Retinal pigment epithelial cell (primary cell): ENCODE results near the gene D2HGDH.

Experiments used
- DNase-seq: peaks from one replicate; pipeline ENCODE4 v3.0.0-alpha.2; 2010; ENCODE audit warnings: low read depth
- H3K4me3 ChIP-seq: 2 replicates; pipeline ENCODE4 v1.5.1; 2011; ENCODE audit warnings: mild to moderate bottlenecking, low read length, control low read depth, moderate library complexity
- TF ChIP-seq, protein P1 (sequence below): conservative IDR thresholded peaks from 2 replicates; pipeline ENCODE4 v1.5.1; 2011; ENCODE audit warnings: low read depth, low read length, control low read depth, inconsistent platforms

Gene D2HGDH

DNA sequence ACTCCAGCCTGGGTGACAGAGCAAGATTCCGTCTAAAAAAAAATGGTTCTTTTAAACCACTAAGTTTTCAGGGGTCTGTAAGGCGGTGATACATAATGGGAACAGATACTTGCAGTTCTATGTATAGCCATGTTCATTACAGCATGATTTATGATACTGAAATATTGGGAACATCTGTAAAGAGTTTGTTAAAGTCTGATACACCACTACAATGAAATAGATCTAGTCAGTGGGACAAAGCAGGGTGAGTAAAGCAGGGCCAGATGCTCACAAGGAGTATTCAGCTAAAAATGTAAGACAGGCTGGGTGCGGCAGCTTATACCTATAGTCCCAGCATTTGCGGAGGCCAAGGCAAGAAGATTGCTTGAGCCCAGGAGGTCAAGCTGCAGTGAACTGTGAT lies 38.8 kb upstream of the D2HGDH start:
- TF ChIP-seq, protein P1, sequence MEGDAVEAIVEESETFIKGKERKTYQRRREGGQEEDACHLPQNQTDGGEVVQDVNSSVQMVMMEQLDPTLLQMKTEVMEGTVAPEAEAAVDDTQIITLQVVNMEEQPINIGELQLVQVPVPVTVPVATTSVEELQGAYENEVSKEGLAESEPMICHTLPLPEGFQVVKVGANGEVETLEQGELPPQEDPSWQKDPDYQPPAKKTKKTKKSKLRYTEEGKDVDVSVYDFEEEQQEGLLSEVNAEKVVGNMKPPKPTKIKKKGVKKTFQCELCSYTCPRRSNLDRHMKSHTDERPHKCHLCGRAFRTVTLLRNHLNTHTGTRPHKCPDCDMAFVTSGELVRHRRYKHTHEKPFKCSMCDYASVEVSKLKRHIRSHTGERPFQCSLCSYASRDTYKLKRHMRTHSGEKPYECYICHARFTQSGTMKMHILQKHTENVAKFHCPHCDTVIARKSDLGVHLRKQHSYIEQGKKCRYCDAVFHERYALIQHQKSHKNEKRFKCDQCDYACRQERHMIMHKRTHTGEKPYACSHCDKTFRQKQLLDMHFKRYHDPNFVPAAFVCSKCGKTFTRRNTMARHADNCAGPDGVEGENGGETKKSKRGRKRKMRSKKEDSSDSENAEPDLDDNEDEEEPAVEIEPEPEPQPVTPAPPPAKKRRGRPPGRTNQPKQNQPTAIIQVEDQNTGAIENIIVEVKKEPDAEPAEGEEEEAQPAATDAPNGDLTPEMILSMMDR: no peak
- DNase-seq: no peak
- no peak overlapping the region for H3K4me3 ChIP-seq

DNA sequence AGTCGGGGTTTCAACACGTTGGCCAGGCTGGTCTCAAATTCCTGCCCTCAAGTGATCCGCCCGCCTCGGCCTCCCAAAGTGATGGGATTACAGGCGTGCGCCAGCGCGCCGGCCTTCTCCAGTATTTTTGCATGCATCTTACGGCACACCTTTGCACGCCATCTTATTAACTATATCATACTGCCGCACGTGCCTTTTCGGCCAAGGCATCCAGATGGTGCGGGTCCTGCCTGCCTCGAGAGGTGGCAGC lies 33.4 kb upstream of the D2HGDH start:
- TF ChIP-seq, protein P1: peak; percentile 47
- peak overlapping the region; percentile 57 for H3K4me3 ChIP-seq
- no peak for DNase-seq

DNA sequence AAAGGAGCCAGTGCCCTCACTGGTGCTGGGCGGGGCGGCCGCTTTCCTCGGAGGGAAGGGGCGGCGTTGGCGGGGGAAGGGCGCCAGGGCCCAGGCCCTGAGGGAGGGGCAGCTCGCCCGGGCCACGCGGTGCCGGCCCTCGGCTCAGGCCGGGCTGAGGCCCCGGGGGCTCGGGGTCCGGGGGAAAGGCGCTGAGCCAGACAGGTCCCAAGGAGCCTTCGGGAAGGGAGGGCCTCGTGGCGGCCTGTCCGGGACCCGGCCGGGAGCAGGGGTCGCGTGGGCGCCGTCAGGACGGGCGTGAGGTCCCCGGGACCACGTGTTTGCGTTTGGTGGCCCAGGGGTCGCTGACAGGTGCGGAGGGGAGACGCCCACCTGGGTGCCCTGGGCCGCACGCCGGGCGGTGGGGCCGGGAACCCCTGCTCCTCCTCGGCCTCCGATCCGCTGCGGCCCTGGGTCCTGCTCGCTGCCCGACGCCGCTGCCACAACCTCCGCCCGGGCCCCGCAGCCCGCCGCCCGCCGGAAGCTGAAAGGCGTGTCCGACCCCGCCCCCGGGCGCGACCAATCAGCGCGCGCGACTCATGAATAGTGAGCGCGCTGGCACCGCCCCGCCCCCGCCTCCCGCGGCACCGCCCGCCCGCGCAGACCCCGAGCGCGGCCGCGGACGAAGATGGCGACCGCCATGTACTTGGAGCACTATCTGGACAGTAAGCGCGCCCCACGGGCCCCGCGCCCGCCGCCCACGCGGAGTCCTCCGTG lies 32.9 kb upstream of the D2HGDH start, which contains the start of gene ING5:
Gene ING5, plus strand, starts transcription at position 641 of the 756 bp plus-strand sequence. Its CDS starts 27 bp downstream, at position 668.
- TF ChIP-seq, protein P1: no peak
- peak; percentile 67 for DNase-seq
- H3K4me3 ChIP-seq: peak within 1 kb of the TSS; percentile 72

DNA sequence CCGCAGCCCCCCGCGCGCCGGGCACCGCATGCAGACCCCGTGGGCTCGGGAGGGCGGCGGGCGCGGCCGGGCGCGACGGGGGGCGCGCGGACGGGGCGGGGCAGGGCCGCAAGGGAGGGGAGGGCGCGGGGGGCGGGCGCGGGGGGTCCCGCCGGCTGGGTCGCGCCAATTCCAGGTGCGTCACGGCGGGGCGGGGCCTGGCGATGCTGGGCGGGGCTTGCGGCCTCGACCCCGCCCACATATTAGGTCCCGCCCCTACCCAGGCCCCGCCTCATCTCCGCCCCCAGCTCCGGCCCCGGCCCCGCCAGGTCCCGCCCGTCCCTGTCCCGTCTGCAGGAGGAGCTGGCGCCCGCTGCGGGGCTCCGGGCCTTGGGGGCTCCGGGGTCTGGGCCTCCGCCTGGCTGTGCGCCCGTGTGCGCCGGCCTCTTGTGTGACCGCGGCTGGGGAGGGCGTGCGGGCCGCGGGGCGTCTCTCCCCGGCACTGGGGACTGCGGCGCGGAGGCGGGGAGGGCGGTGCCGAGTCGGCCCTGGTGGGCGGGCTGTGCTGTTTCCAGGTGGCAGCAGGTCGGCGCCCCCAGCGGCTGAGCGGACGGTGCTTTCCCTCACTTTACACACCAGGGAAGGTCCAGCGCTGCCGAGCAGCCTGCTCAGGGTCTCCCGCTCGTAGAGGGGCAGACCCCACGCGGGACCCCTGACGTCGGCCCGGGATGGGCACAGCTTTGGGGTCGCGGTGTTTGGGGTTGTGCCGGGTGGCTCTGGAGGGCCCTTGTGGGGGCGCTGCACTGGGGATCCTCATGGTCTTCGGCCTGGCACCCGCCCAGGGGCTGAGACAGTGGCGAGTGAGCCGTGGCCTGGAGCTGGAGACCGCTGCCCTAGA lies 32.0 kb upstream of the D2HGDH start:
- TF ChIP-seq, protein P1: peak; percentile 56
- H3K4me3 ChIP-seq: peak overlapping the region; percentile 72
- DNase-seq: no peak

DNA sequence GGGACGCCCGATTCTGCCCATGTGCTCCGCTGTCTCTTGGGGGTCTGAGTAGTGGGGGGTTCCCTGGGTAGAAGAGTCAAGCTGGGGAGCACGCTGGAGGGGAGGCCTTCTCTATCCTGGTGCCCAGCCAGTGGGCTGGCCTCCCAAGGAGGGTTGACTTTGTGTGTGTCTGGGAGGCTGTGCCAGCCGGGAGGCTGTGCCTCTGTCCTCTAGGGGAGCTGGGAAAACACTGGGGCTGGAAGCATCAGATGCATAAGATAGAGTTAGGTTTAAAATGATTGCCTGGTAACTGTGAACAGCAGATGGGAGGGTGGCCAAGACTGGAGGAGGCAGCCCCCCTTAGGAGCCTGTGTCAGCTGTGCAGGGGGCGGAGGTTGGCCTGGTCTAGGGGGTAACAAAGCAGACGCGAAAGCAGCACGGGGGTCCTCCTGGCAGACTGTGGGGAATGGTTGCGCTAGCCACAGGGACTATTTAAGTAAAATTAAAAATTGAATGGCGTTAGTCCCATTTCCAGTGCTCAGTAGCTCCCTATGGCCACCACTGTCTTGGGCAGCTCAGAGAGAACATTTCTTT lies 31.3 kb upstream of the D2HGDH start:
- H3K4me3 ChIP-seq: peak overlapping the region; percentile 72
- TF ChIP-seq, protein P1: no peak
- DNase-seq: no peak

DNA sequence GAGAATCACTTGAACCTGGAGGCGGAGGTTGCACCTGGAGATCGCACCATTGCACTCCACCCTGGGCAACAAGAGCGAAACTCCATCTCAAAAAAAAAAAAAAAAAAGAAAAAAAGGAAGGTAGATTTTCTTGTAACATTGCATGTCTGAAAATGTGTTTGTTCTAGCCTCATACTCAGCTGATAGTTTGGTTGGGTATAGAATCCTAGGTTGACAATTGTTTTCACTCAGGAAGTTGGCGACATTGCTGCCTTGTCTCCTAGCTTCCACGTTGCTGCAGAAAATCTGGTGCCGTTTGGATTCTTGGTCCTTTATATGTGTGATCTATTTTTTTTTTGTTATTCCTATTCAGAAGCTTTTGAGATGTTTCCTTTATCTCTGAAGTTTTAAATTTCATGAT lies 27.9 kb upstream of the D2HGDH start:
- TF ChIP-seq, protein P1: no peak
- H3K4me3 ChIP-seq: no peak overlapping the region
- DNase-seq: no peak
